K562 (cell line): Measurements from ENCODE around the gene SPNS2. TPM values are rescaled to one million over a fixed set of nuclear protein-coding genes. Genes with fewer than 3 reads are reported as not detected.

Source experiments
- C11orf30 ChIP-seq: fragments of 450-650 bp; IDR thresholded peaks from 2 replicates; pipeline ENCODE4 v1.6.1; 2016; ENCODE audit warnings: low read depth, mild to moderate bottlenecking
- CGGBP1 ChIP-seq: fragments of 250-450 bp; sonication (Bioruptor Pico); IDR thresholded peaks from 2 replicates; pipeline ENCODE4 v1.9.0; 2021; ENCODE audit warnings: mild to moderate bottlenecking
- CTBP1 ChIP-seq: fragments of 450-650 bp; IDR thresholded peaks from 2 replicates; pipeline ENCODE4 v1.6.1; 2016; ENCODE audit warnings: borderline replicate concordance
- ETV1 ChIP-seq: fragments of 450-650 bp; conservative IDR thresholded peaks from 2 replicates; pipeline ENCODE4 v1.6.1; 2016; ENCODE audit warnings: missing genetic modification characterization, control low read depth, low read depth, missing compliant biosample characterization
- GATAD2B ChIP-seq: fragments of 450-650 bp; IDR thresholded peaks from 2 replicates; pipeline ENCODE4 v1.6.1; 2017; ENCODE audit warnings: mild to moderate bottlenecking, borderline replicate concordance
- HMG20B ChIP-seq: fragments of 250-450 bp; sonication (Bioruptor Pico); IDR thresholded peaks from 2 replicates; pipeline ENCODE4 v1.5.0; 2021; ENCODE audit warnings: mild to moderate bottlenecking
- HNRNPH1 ChIP-seq: fragments of 200-400 bp; formaldehyde crosslinking; optimal IDR thresholded peaks from 2 replicates; pipeline ENCODE3; 2017; ENCODE audit warnings: low read depth, mild to moderate bottlenecking, low read length, moderate library complexity
- MITF ChIP-seq: IDR thresholded peaks from 2 replicates; pipeline ENCODE4 v1.6.1; 2014; ENCODE audit warnings: antibody characterized with exemption
- MLLT1 ChIP-seq, 2 experiments: fragments of 450-650 bp; IDR thresholded peaks; 2 replicates each; pipeline ENCODE4 v1.6.1; 2016
- MYC ChIP-seq, 2 experiments: fragments of 250-450 bp in 1 of 2; sonication (Bioruptor Pico) in 1 of 2; IDR thresholded peaks; 2 replicates each; pipeline versions ENCODE4 v1.5.1 to v1.6.1; 2012 to 2021; ENCODE audit warnings: low read depth in 2 of 2, borderline replicate concordance in 1 of 2, improper control_type of control experiment in 1 of 2, low read length in 1 of 2, mild to moderate bottlenecking in 1 of 2, moderate library complexity in 1 of 2
- PRDM10 ChIP-seq: fragments of 450-650 bp; IDR thresholded peaks from 2 replicates; pipeline ENCODE4 v1.6.1; 2018; ENCODE audit not compliant: partially characterized antibody
- SNIP1 ChIP-seq: fragments of 450-650 bp; IDR thresholded peaks from 2 replicates; pipeline ENCODE4 v1.7.1; 2017; ENCODE audit warnings: low read depth, mild to moderate bottlenecking
- SP2 ChIP-seq: IDR thresholded peaks from 2 replicates; pipeline ENCODE4 v1.6.1; 2011; ENCODE audit warnings: mild to moderate bottlenecking, low read depth, low read length, moderate library complexity; ENCODE audit not compliant: poor library complexity, severe bottlenecking; ENCODE audit errors: extremely low read depth
- TAF15 ChIP-seq: fragments of 200-400 bp; formaldehyde crosslinking; IDR thresholded peaks from 2 replicates; pipeline ENCODE4 v1.6.1; 2017; ENCODE audit warnings: mild to moderate bottlenecking, low read depth, low read length, moderate library complexity
- TEAD4 ChIP-seq, 2 experiments: sonication (generic) in 1 of 2; formaldehyde crosslinking in 1 of 2; IDR thresholded peaks; 2 replicates each; pipeline versions ENCODE4 v1.6.1 to v1.8.0; 2012 to 2022; ENCODE audit warnings: borderline replicate concordance in 1 of 2, inconsistent platforms in 1 of 2, low read length in 1 of 2, mild to moderate bottlenecking in 1 of 2, missing genetic modification reagents in 1 of 2
- THAP12 ChIP-seq: fragments of 250-450 bp; sonication (Bioruptor Pico); IDR thresholded peaks from 2 replicates; pipeline ENCODE4 v1.9.0; 2021; ENCODE audit warnings: mild to moderate bottlenecking, inconsistent platforms
- TRIM24 ChIP-seq, 2 experiments: fragments of 450-650 bp; IDR thresholded peaks; 2 replicates each; pipeline ENCODE4 v1.6.1; 2016
- ZNF133 ChIP-seq: fragments of 250-450 bp; sonication (Bioruptor Pico); IDR thresholded peaks from 2 replicates; pipeline ENCODE4 v1.4.0; 2020; ENCODE audit warnings: mild to moderate bottlenecking
- polyA plus RNA-seq, 8 experiments: library from polyadenylated mRNA; depleted of rRNA in 4 of 8; stranded (reverse) in 5 of 8; unstranded in 3 of 8; fragments of >200 nt; fragmentation: Nextera tagmentation in 2 of 8; fragmentation: Illumina TruSeq in 1 of 8; extraction: Ambion mirVana in 2 of 8; extraction: Trizol in 1 of 8; gene quantifications; 2 replicates each; pipeline versions ENCODE4 v1.2.1 to v1.2.3, GENCODE V29; 2011 to 2014; ENCODE audit warnings: inconsistent platforms in 1 of 8, missing spikeins in 1 of 8
- total RNA-seq, 7 experiments: library from RNA; depleted of rRNA in 6 of 7; stranded (reverse); fragments of >200 nt in 6 of 7; fragmentation: Illumina TruSeq in 2 of 7; extraction: Trizol in 2 of 7; gene quantifications; 2 replicates each; pipeline versions ENCODE4 v1.2.1 to v1.2.3, GENCODE V29; 2011 to 2021; ENCODE audit warnings: low replicate concordance in 1 of 7

The SPNS2 gene
- total and polyA plus RNA-seq, 9 of the 15 experiments (the other 6 are each of a cell fraction or from before 2014, with no cell fraction given), result 0.06 TPM; not detected in 8

GRCh38 chr17:4587803-4588202 is 89.1 kb downstream of the SPNS2 start (continued):
- TF ChIP-seq THAP12, result no peak
- no peak for TF ChIP-seq HNRNPH1
- no peak for TF ChIP-seq SNIP1
- TF ChIP-seq MLLT1 (IDR thresholded peaks at IDR 0.05), result no peak
- TF ChIP-seq MITF, result no peak
- no peak for TF ChIP-seq TAF15
- no peak for TF ChIP-seq CGGBP1 (CRISPR knock-in tag)
- TF ChIP-seq MYC (IDR thresholded peaks at IDR 0.05; ENCODE audit: low read depth, low read length), result no peak
- TF ChIP-seq MYC (CRISPR knock-in tag; IDR thresholded peaks at IDR 0.05; ENCODE audit: borderline replicate concordance, low read depth), result no peak
- TF ChIP-seq TRIM24 (IDR thresholded peaks at IDR 0.05), result 0 out of 4 replicates have a peak, but pooled peaks of 1 of the 2 experiments have one; percentile 12
- no peak for TF ChIP-seq C11orf30
- no peak for TF ChIP-seq PRDM10
- no peak for TF ChIP-seq ZNF133 (CRISPR knock-in tag)
- TF ChIP-seq CTBP1, result no peak
- no peak for TF ChIP-seq HMG20B (CRISPR knock-in tag)
- no peak for TF ChIP-seq SP2
- no peak for TF ChIP-seq ETV1 (tag)
- peak; percentile 76 for TF ChIP-seq TEAD4 (IDR thresholded peaks at IDR 0.05; ENCODE audit: low read length)
- TF ChIP-seq TEAD4 (CRISPR knock-in tag; IDR thresholded peaks at IDR 0.05; ENCODE audit: borderline replicate concordance), result no peak
- no peak for TF ChIP-seq GATAD2B
